22Rv1 (cell line): ENCODE results near the gene THBD.

Experiments
- CTCF ChIP-seq: fragments of 450-650 bp; IDR thresholded peaks from 2 replicates; pipeline ENCODE4 v1.5.1; 2017; ENCODE audit warnings: mild to moderate bottlenecking
- ZFX ChIP-seq: fragments of 450-650 bp; IDR thresholded peaks from 2 replicates; pipeline ENCODE4 v1.6.1; 2017; ENCODE audit warnings: antibody characterized with exemption, borderline replicate concordance

- TF ChIP-seq CTCF (no peak), ZFX (no peak)
Measured at GRCh38 chr20:22998476-22998875, 51.0 kb downstream of the THBD start.
